GM12891 (cell line): Measurements from ENCODE around the gene HERC2.

Source experiments
- POLR2A ChIP-seq: IDR thresholded peaks from 2 replicates; pipeline ENCODE4 v1.6.1; 2011; ENCODE audit warnings: low read depth, low read length, control low read depth
- POLR2AphosphoS5 ChIP-seq: IDR thresholded peaks from 2 replicates; pipeline ENCODE4 v1.6.1; 2011; ENCODE audit warnings: low read depth, low read length, control low read depth
- POU2F2 ChIP-seq: IDR thresholded peaks from 2 replicates; pipeline ENCODE4 v1.6.1; 2011; ENCODE audit warnings: low read depth, mild to moderate bottlenecking, control low read depth, low read length, moderate library complexity
- SPI1 ChIP-seq: IDR thresholded peaks from 2 replicates; pipeline ENCODE4 v1.6.1; 2011; ENCODE audit warnings: low read depth, low read length, control low read depth
- TAF1 ChIP-seq: IDR thresholded peaks from 2 replicates; pipeline ENCODE4 v1.6.1; 2011; ENCODE audit warnings: low read depth, low read length, control low read depth

DNA sequence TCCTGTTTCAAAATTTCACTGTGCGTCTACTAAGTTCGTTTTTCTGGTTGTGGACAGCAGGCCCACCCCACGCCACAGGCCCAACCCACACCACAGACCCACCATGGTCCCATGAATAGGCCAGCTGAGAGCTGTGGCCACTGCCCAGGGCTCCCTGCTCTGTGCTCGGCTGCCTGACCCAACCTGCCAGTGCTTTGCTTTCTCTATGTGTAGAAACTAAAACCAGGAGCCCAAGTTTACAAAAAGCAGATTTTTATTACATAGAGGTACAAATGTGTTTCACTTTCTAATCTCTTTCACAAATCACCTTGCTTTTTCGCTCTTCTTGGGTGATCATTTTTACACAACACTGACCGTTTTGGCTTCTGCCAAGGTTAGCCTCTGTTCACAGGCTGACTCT is 69.1 kb downstream of the HERC2 start:
- TF ChIP-seq POLR2AphosphoS5 (no peak), TAF1 (no peak), POLR2A (no peak), SPI1 (no peak), POU2F2 (no peak)
